Hepatocyte (in vitro differentiated cells): ENCODE data around the gene TUBGCP3. TPM values are rescaled to one million over a fixed set of nuclear protein-coding genes. Genes with fewer than 3 reads are reported as not detected.
A peak's percentile ranks its signal among the peaks of the same experiment; 100 is the strongest.
"Not testable (repeated sequence)": the region's sequence is repeated elsewhere in the genome, so short reads cannot be mapped to it uniquely, and the experiment has no call there.

Experiments used
- DNase-seq: peaks from one replicate; pipeline ENCODE4 v3.0.0-alpha.2; 2016; ENCODE audit warnings: low spot score
- H2AFZ ChIP-seq: fragments of 200-600 bp; sonication (generic); 2 replicates; pipeline ENCODE4 v1.6.0; 2016; ENCODE audit warnings: antibody characterized with exemption, mild to moderate bottlenecking
- H3K27ac ChIP-seq: fragments of 200-600 bp; sonication (generic); 2 replicates; pipeline ENCODE4 v1.5.1; 2016; ENCODE audit warnings: mild to moderate bottlenecking
- H3K27me3 ChIP-seq: fragments of 200-600 bp; sonication (generic); 2 replicates; pipeline ENCODE4 v1.6.1; 2016
- H3K36me3 ChIP-seq: fragments of 200-600 bp; sonication (generic); replicated peaks from 2 replicates; pipeline ENCODE4 v1.5.1; 2016; ENCODE audit warnings: low read depth; ENCODE audit not compliant: insufficient read depth
- H3K4me1 ChIP-seq: fragments of 200-600 bp; sonication (generic); 2 replicates; pipeline ENCODE4 v1.5.1; 2016; ENCODE audit warnings: mild to moderate bottlenecking, moderate library complexity; ENCODE audit not compliant: insufficient read depth
- H3K4me2 ChIP-seq: fragments of 200-600 bp; sonication (generic); 2 replicates; pipeline ENCODE4 v1.6.0; 2016
- H3K4me3 ChIP-seq: fragments of 200-600 bp; sonication (generic); 2 replicates; pipeline ENCODE4 v1.5.1; 2016; ENCODE audit warnings: mild to moderate bottlenecking
- H3K79me2 ChIP-seq: fragments of 200-600 bp; sonication (generic); 2 replicates; pipeline ENCODE4 v1.6.0; 2017; ENCODE audit warnings: mild to moderate bottlenecking
- H3K9me2 ChIP-seq: fragments of 200-600 bp; sonication (generic); replicated peaks from 2 replicates; pipeline ENCODE4 v1.6.0; 2017; ENCODE audit warnings: mild to moderate bottlenecking; ENCODE audit not compliant: insufficient read depth
- H3K9me3 ChIP-seq: fragments of 200-600 bp; sonication (generic); 2 replicates; pipeline ENCODE4 v1.5.1; 2016; ENCODE audit warnings: low read depth, mild to moderate bottlenecking
- H4K20me1 ChIP-seq: fragments of 200-600 bp; sonication (generic); 2 replicates; pipeline ENCODE4 v1.6.0; 2016; ENCODE audit warnings: mild to moderate bottlenecking; ENCODE audit not compliant: insufficient read depth, poor library complexity, severe bottlenecking
- CTCF ChIP-seq: fragments of 200-600 bp; sonication (generic); IDR thresholded peaks from 2 replicates; pipeline ENCODE4 v1.5.1; 2016; ENCODE audit warnings: antibody characterized with exemption, mild to moderate bottlenecking; ENCODE audit not compliant: poor library complexity
- EZH2 ChIP-seq: fragments of 200-600 bp; sonication (generic); IDR thresholded peaks from 2 replicates; pipeline ENCODE4 v1.6.1; 2016; ENCODE audit warnings: antibody characterized with exemption, mild to moderate bottlenecking, borderline replicate concordance
- EZH2phosphoT487 ChIP-seq: fragments of 200-600 bp; sonication (generic); IDR thresholded peaks from one replicate; pipeline ENCODE4 v1.6.1; 2018; ENCODE audit warnings: antibody characterized with exemption, mild to moderate bottlenecking, low read depth, moderate library complexity; ENCODE audit not compliant: unreplicated experiment, severe bottlenecking
- WGBS: methylation state at CpG from one replicate; pipeline ENCODE4 v1.1.6; 2016; ENCODE audit warnings: low lambda C conversion rate; ENCODE audit errors: missing lambda C conversion rate; 5-methylcytosine and 5-hydroxymethylcytosine counted together
- polyA plus RNA-seq: library from polyadenylated mRNA; unstranded; fragments of >200 nt; fragmentation: Nextera tagmentation; extraction: Ambion mirVana; gene quantifications from 2 replicates; pipeline ENCODE4 v1.2.1, GENCODE V29; 2016
- total RNA-seq: library from RNA; depleted of rRNA; stranded (reverse); fragments of >200 nt; gene quantifications from 2 replicates; pipeline ENCODE4 v1.2.3, GENCODE V29; 2014

Gene TUBGCP3
- total and polyA plus RNA-seq, 2 experiments from 2014 or later, result 9.7 to 11.1 TPM

GRCh38 chr13:112635323-112635722 lies 47.4 kb upstream of the TUBGCP3 start:
- no peak overlapping the region for H3K27ac ChIP-seq
- no peaks in the 10 kb centered on the region for H3K79me2 ChIP-seq
- no peak overlapping the region for H3K4me3 ChIP-seq
- no peak for TF ChIP-seq EZH2phosphoT487
- no peak for TF ChIP-seq CTCF
- no peak for TF ChIP-seq EZH2
- H3K27me3 ChIP-seq, result peaks cover 5% of the 10 kb centered on the region
- H3K4me2 ChIP-seq, result peak overlapping the region; percentile 35
- H3K9me2 ChIP-seq, result no peaks in the 10 kb centered on the region
- H3K4me1 ChIP-seq, result no peaks in the 10 kb centered on the region
- H3K9me3 ChIP-seq, result no peaks in the 10 kb centered on the region
- no peaks in the 10 kb centered on the region for H3K36me3 ChIP-seq
- DNase-seq, result no peak
- no peaks in the 10 kb centered on the region for H4K20me1 ChIP-seq
- H2AFZ ChIP-seq, result no peak overlapping the region
- WGBS, result 26% methylated on average over 6 of the region's 6 CpGs

GRCh38 chr13:112634102-112634501 lies 46.1 kb upstream of the TUBGCP3 start:
- no peak overlapping the region for H3K27ac ChIP-seq
- WGBS, result 89% methylated on average over 11 of the region's 11 CpGs

GRCh38 chr13:112630226-112630625 lies 42.3 kb upstream of the TUBGCP3 start:
- DNase-seq, H3K27ac ChIP-seq, H3K4me3 ChIP-seq, H3K4me2 ChIP-seq, H3K36me3 ChIP-seq, H3K79me2 ChIP-seq, H3K27me3 ChIP-seq, H3K9me2 ChIP-seq, H2AFZ ChIP-seq, H4K20me1 ChIP-seq, H3K4me1 ChIP-seq, H3K9me3 ChIP-seq: not testable (repeated sequence)
- WGBS, result 94% methylated on average over 10 of the region's 10 CpGs

More at GRCh38 chr13:112634102-112634501, 46.1 kb upstream of the TUBGCP3 start:
- H3K27me3 ChIP-seq, result peaks cover 5% of the 10 kb centered on the region
- H3K4me2 ChIP-seq, result no peak overlapping the region
- H3K9me2 ChIP-seq, result no peaks in the 10 kb centered on the region
- H3K79me2 ChIP-seq, result no peaks in the 10 kb centered on the region
- TF ChIP-seq CTCF, result no peak
- TF ChIP-seq EZH2, result no peak
- TF ChIP-seq EZH2phosphoT487, result no peak
- no peaks in the 10 kb centered on the region for H3K4me1 ChIP-seq
- H3K36me3 ChIP-seq, result no peaks in the 10 kb centered on the region
- H3K4me3 ChIP-seq, result no peak overlapping the region
- H3K9me3 ChIP-seq, result no peaks in the 10 kb centered on the region
- DNase-seq, result no peak
- H2AFZ ChIP-seq, result no peak overlapping the region
- H4K20me1 ChIP-seq, result no peaks in the 10 kb centered on the region

- H3K9me2 ChIP-seq, result no peaks in the 10 kb centered on the region
- H3K4me3 ChIP-seq, result no peak overlapping the region
- no peaks in the 10 kb centered on the region for H3K79me2 ChIP-seq
- DNase-seq, result no peak
- TF ChIP-seq EZH2phosphoT487 (no peak), EZH2 (no peak), CTCF (no peak)
- no peak overlapping the region for H2AFZ ChIP-seq
- no peaks in the 10 kb centered on the region for H3K4me1 ChIP-seq
- no peaks in the 10 kb centered on the region for H4K20me1 ChIP-seq
- WGBS, result 87% methylated on average over 8 of the region's 8 CpGs
- no peak overlapping the region for H3K27ac ChIP-seq
- H3K36me3 ChIP-seq, result no peaks in the 10 kb centered on the region
- H3K9me3 ChIP-seq, result no peaks in the 10 kb centered on the region
- H3K4me2 ChIP-seq, result no peak overlapping the region
- H3K27me3 ChIP-seq, result no peaks in the 10 kb centered on the region
Measured at GRCh38 chr13:112629161-112629560, 41.2 kb upstream of the TUBGCP3 start.

- H3K4me3 ChIP-seq, H2AFZ ChIP-seq, H3K9me3 ChIP-seq, H3K79me2 ChIP-seq, H3K9me2 ChIP-seq, H3K4me1 ChIP-seq, DNase-seq, H3K27ac ChIP-seq, H4K20me1 ChIP-seq, H3K36me3 ChIP-seq, H3K27me3 ChIP-seq, H3K4me2 ChIP-seq: not testable (repeated sequence)
- WGBS, result 86% methylated on average over 1 of the region's 1 CpG
Measured at GRCh38 chr13:112627613-112628012, 39.7 kb upstream of the TUBGCP3 start.
